K562 (cell line): ENCODE results near the gene KMT2E. TPM values are rescaled to one million over a fixed set of nuclear protein-coding genes. Genes with fewer than 3 reads are reported as not detected.
A peak's percentile ranks its signal among the peaks of the same experiment; 100 is the strongest.

Experiments used
- CHD2 ChIP-seq: IDR thresholded peaks from 2 replicates; pipeline ENCODE4 v1.6.1; 2011; ENCODE audit warnings: low read depth, low read length
- ESRRB ChIP-seq: fragments of 250-450 bp; sonication (Bioruptor Pico); IDR thresholded peaks from 2 replicates; pipeline ENCODE4 v1.5.0; 2020; ENCODE audit warnings: mild to moderate bottlenecking, moderate library complexity, borderline replicate concordance
- JUN ChIP-seq, 2 experiments: sonication (generic) in 1 of 2; formaldehyde crosslinking in 1 of 2; IDR thresholded peaks; 2 replicates each; pipeline versions ENCODE4 v1.6.1 to v1.8.0; 2012 to 2022; ENCODE audit warnings: borderline replicate concordance in 2 of 2, mild to moderate bottlenecking in 2 of 2, improper control_type of control experiment in 1 of 2, low read depth in 1 of 2, low read length in 1 of 2, missing genetic modification reagents in 1 of 2
- ZBTB1 ChIP-seq: sonication (generic); formaldehyde crosslinking; IDR thresholded peaks from 2 replicates; pipeline ENCODE4 v1.8.1; 2023; ENCODE audit warnings: missing genetic modification reagents, low read depth, mild to moderate bottlenecking, borderline replicate concordance
- ZNF699 ChIP-seq: fragments of 250-450 bp; sonication (Bioruptor Pico); IDR thresholded peaks from 2 replicates; pipeline ENCODE4 v1.8.0; 2021; ENCODE audit warnings: mild to moderate bottlenecking, moderate library complexity; ENCODE audit not compliant: insufficient replicate concordance
- ZNF79 ChIP-seq: fragments of 250-450 bp; sonication (Bioruptor Pico); IDR thresholded peaks from 2 replicates; pipeline ENCODE4 v1.4.0; 2020; ENCODE audit warnings: low read depth, mild to moderate bottlenecking, moderate library complexity
- polyA plus RNA-seq, 8 experiments: library from polyadenylated mRNA; depleted of rRNA in 4 of 8; stranded (reverse) in 5 of 8; unstranded in 3 of 8; fragments of >200 nt; fragmentation: Nextera tagmentation in 2 of 8; fragmentation: Illumina TruSeq in 1 of 8; extraction: Ambion mirVana in 2 of 8; extraction: Trizol in 1 of 8; gene quantifications; 2 replicates each; pipeline versions ENCODE4 v1.2.1 to v1.2.3, GENCODE V29; 2011 to 2014; ENCODE audit warnings: inconsistent platforms in 1 of 8, missing spikeins in 1 of 8
- total RNA-seq, 7 experiments: library from RNA; depleted of rRNA in 6 of 7; stranded (reverse); fragments of >200 nt in 6 of 7; fragmentation: Illumina TruSeq in 2 of 7; extraction: Trizol in 2 of 7; gene quantifications; 2 replicates each; pipeline versions ENCODE4 v1.2.1 to v1.2.3, GENCODE V29; 2011 to 2021; ENCODE audit warnings: low replicate concordance in 1 of 7
- TF ChIP-seq, protein P1 (sequence below): sonication (generic); formaldehyde crosslinking; IDR thresholded peaks from 2 replicates; pipeline ENCODE4 v1.8.0; 2022; ENCODE audit warnings: mild to moderate bottlenecking, missing genetic modification reagents
- TF ChIP-seq, protein P2 (sequence below), 2 experiments: fragments of 450-650 bp; IDR thresholded peaks; 2 replicates each; pipeline ENCODE4 v1.6.1; 2016; ENCODE audit warnings: mild to moderate bottlenecking in 2 of 2, borderline replicate concordance in 1 of 2, low read depth in 1 of 2, moderate library complexity in 1 of 2
- TF ChIP-seq, protein P3 (sequence below): fragments of 250-450 bp; sonication (Bioruptor Pico); IDR thresholded peaks from 2 replicates; pipeline ENCODE4 v1.5.0; 2022; ENCODE audit warnings: mild to moderate bottlenecking

The KMT2E gene
- total and polyA plus RNA-seq, 9 of the 15 experiments (the other 6 are each of a cell fraction or from before 2014, with no cell fraction given) = 8.9 to 55.3 (median 38.1) TPM

DNA sequence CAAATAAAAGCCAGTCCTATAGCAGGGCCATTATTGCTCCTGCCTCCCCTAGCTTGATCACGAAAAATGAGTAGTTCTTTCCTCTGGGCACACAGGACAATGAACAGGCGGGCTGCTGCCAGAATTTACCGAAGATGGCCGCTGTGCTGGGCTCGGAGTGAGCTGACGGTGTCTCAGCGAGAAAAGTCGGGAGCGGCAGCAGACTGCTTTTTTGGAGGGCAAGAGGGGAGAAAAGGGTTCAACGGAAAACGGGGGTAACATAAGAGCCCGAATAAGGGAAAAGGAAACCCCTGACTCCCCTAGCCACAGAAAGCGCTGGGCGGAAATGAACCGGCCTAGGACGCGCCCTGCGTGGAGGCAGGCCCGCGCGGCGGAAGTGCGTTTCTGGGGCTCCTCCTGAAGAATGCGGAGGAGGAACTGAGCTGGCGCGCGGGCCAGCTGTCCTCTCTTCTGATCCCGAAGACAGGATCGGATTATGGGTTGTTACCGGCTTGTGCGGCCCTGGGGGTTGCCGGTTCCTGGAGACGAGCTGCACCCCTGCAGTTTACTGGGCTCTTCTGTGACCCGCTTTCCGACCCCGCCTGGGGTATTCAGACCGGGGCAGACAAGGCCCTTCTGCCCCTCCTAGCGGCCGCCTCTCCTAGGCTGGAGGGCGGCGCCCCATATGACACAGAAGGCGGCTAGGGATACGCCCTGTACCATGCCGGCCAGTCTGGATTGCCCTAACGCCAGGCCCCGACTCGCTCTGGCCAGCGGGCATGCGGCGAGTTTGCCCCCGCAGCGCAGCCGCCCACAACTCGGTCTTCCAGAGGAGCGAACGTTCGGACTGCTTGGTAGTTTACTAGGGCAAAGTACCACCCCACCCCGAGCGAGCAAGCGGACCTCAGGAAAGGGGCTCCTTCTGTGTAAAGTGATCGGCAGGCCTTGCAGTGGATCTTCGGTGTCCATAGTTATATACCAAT is 30.1 kb upstream of the KMT2E start (continued):
- TF ChIP-seq, protein P1, sequence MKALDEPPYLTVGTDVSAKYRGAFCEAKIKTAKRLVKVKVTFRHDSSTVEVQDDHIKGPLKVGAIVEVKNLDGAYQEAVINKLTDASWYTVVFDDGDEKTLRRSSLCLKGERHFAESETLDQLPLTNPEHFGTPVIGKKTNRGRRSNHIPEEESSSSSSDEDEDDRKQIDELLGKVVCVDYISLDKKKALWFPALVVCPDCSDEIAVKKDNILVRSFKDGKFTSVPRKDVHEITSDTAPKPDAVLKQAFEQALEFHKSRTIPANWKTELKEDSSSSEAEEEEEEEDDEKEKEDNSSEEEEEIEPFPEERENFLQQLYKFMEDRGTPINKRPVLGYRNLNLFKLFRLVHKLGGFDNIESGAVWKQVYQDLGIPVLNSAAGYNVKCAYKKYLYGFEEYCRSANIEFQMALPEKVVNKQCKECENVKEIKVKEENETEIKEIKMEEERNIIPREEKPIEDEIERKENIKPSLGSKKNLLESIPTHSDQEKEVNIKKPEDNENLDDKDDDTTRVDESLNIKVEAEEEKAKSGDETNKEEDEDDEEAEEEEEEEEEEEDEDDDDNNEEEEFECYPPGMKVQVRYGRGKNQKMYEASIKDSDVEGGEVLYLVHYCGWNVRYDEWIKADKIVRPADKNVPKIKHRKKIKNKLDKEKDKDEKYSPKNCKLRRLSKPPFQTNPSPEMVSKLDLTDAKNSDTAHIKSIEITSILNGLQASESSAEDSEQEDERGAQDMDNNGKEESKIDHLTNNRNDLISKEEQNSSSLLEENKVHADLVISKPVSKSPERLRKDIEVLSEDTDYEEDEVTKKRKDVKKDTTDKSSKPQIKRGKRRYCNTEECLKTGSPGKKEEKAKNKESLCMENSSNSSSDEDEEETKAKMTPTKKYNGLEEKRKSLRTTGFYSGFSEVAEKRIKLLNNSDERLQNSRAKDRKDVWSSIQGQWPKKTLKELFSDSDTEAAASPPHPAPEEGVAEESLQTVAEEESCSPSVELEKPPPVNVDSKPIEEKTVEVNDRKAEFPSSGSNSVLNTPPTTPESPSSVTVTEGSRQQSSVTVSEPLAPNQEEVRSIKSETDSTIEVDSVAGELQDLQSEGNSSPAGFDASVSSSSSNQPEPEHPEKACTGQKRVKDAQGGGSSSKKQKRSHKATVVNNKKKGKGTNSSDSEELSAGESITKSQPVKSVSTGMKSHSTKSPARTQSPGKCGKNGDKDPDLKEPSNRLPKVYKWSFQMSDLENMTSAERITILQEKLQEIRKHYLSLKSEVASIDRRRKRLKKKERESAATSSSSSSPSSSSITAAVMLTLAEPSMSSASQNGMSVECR (CRISPR knock-in tag) = peak; percentile 96
- TF ChIP-seq ZNF699 (no peak), CHD2 (no peak; the same call in 1 of the 2 replicates), ZBTB1 (CRISPR knock-in tag) (no peak), JUN (IDR thresholded peaks at IDR 0.05; ENCODE audit: borderline replicate concordance, low read depth, low read length) (no peak), JUN (CRISPR knock-in tag; IDR thresholded peaks at IDR 0.05; ENCODE audit: borderline replicate concordance) (peak; percentile 63; the same call in 1 of the 2 replicates), ESRRB (peak; percentile 49; the same call in 1 of the 2 replicates), ZNF79 (CRISPR knock-in tag) (0 out of 2 replicates have a peak, but pooled peaks have one; percentile 15)
- TF ChIP-seq, protein P2, sequence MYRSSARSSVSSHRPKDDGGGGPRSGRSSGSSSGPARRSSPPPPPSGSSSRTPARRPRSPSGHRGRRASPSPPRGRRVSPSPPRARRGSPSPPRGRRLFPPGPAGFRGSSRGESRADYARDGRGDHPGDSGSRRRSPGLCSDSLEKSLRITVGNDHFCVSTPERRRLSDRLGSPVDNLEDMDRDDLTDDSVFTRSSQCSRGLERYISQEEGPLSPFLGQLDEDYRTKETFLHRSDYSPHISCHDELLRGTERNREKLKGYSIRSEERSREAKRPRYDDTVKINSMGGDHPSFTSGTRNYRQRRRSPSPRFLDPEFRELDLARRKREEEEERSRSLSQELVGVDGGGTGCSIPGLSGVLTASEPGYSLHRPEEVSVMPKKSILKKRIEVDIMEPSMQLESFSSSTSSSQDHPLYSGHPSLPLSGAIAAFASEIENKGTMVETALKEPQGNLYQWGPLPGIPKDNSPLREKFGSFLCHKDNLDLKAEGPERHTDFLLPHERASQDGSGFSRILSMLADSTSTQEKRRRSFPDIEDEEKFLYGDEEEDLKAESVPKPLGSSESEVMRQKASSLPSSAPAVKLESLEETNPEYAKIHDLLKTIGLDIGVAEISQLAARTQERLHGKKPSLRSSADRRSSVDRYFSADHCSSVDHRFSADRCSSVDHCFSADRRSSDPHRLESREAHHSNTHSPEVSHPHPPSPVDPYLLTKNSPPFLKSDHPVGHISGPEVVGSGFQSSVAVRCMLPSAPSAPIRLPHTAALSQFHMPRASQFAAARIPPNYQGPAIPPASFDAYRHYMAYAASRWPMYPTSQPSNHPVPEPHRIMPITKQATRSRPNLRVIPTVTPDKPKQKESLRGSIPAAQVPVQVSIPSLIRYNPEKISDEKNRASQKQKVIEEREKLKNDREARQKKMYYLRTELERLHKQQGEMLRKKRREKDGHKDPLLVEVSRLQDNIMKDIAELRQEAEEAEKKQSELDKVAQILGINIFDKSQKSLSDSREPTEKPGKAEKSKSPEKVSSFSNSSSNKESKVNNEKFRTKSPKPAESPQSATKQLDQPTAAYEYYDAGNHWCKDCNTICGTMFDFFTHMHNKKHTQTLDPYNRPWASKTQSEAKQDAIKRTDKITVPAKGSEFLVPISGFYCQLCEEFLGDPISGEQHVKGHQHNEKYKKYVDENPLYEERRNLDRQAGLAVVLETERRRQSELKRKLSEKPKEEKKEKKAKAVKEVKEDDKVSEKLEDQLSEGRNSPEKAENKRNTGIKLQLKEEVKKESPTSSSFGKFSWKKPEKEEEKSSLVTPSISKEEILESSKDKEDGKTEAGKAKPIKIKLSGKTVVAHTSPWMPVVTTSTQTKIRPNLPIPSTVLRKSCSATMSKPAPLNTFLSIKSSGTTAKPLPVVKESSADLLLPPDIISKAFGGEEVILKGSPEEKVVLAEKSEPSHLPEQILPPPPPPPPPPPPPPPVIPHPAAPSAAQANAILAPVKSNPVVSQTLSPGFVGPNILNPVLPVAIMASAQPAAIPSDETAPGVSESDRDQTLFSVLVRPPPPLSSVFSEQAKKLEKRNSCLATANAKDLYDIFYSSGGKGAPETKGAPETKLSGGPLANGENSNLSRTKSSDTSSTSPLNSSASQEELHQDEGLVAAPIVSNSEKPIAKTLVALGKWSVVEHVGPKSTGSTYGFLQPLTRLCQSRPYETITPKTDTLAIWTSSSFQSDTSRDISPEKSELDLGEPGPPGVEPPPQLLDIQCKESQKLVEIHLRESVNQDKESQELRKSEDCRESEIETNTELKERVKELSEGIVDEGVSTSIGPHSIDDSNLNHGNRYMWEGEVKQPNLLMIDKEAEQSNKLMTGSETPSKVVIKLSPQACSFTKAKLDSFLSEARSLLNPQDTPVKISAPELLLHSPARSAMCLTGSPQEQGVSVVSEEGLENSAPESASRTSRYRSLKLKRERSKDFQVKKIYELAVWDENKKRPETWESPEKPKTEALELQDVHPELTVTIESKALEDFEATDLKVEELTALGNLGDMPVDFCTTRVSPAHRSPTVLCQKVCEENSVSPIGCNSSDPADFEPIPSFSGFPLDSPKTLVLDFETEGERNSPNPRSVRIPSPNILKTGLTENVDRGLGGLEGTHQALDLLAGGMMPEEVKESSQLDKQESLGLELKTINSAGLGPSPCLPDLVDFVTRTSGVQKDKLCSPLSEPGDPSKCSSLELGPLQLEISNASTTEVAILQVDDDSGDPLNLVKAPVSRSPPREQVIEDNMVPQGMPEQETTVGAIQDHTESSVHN (IDR thresholded peaks at IDR 0.05; ENCODE audit: borderline replicate concordance in 1 of 2, low read depth in 1 of 2) = peak in 1 of 2 experiments; percentile 84; a peak in 1 of 4 replicates
- TF ChIP-seq, protein P3, sequence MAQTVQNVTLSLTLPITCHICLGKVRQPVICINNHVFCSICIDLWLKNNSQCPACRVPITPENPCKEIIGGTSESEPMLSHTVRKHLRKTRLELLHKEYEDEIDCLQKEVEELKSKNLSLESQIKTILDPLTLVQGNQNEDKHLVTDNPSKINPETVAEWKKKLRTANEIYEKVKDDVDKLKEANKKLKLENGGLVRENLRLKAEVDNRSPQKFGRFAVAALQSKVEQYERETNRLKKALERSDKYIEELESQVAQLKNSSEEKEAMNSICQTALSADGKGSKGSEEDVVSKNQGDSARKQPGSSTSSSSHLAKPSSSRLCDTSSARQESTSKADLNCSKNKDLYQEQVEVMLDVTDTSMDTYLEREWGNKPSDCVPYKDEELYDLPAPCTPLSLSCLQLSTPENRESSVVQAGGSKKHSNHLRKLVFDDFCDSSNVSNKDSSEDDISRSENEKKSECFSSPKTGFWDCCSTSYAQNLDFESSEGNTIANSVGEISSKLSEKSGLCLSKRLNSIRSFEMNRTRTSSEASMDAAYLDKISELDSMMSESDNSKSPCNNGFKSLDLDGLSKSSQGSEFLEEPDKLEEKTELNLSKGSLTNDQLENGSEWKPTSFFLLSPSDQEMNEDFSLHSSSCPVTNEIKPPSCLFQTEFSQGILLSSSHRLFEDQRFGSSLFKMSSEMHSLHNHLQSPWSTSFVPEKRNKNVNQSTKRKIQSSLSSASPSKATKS (CRISPR knock-in tag) = peak; percentile 90
